ENCODE results near the gene ADRB2.

GRCh38 chr5:148793261-148793660, 33.1 kb upstream of the ADRB2 start:
- no peak for TF ChIP-seq CTCF (IDR thresholded peaks at IDR 0.05 in 2 of 3, conservative IDR thresholded peaks at IDR 0.05 in 1 of 3; ENCODE audit: borderline replicate concordance in 1 of 3, insufficient read depth in 1 of 3, low read depth in 2 of 3, low read length in 2 of 3)
- TF ChIP-seq ZNF274 (IDR thresholded peaks at IDR 0.05; ENCODE audit: low read depth, low read length), result no peak
- TF ChIP-seq POLR2A (IDR thresholded peaks at IDR 0.05; ENCODE audit: borderline replicate concordance, extremely low read depth, insufficient read depth, insufficient read length), result no peak
- TF ChIP-seq EZH2 (IDR thresholded peaks at IDR 0.05), result no peak
- no peak for TF ChIP-seq POLR2AphosphoS5 (IDR thresholded peaks at IDR 0.05; ENCODE audit: low read depth, low read length)
- TF ChIP-seq EZH2phosphoT487 (IDR thresholded peaks at IDR 0.05; ENCODE audit: borderline replicate concordance), result no peak
- no peak for TF ChIP-seq SP1 (IDR thresholded peaks at IDR 0.05; ENCODE audit: low read depth)
- TF ChIP-seq ATF3 (IDR thresholded peaks at IDR 0.05), result no peak

Data from HCT116 (cell line).